Activated CD4-positive, alpha-beta T cell treated with anti-CD3 and anti-CD28 coated beads, Interleukin-2, amount 50 U/mL, for 1 hour (primary cell): Measurements from ENCODE around the gene KIF12.
"Not testable (repeated sequence)": the region's sequence is repeated elsewhere in the genome, so short reads cannot be mapped to it uniquely, and the experiment has no call there.

Experiments used
- DNase-seq: peaks from one replicate; pipeline ENCODE4 v3.0.0-alpha.2; 2020

Gene KIF12

GRCh38 chr9:114061292-114061691 lies 37.8 kb downstream of the KIF12 start:
- no peak for DNase-seq

GRCh38 chr9:114060711-114061110 lies 38.4 kb downstream of the KIF12 start:
- no peak for DNase-seq

- no peak for DNase-seq
Observed at GRCh38 chr9:114060070-114060469, 39.0 kb downstream of the KIF12 start.

- DNase-seq, result no peak
Observed at GRCh38 chr9:114059047-114059803, 39.9 kb downstream of the KIF12 start.

- DNase-seq, result no peak
Observed at GRCh38 chr9:114058688-114059046, 40.4 kb downstream of the KIF12 start.

GRCh38 chr9:114057161-114057885 lies 41.8 kb downstream of the KIF12 start:
- DNase-seq, result no peak

- no peak for DNase-seq
Observed at GRCh38 chr9:114056527-114056926, 42.6 kb downstream of the KIF12 start.

- DNase-seq, result no peak
Observed at GRCh38 chr9:114055894-114056293, 43.2 kb downstream of the KIF12 start.

GRCh38 chr9:114055061-114055460 lies 44.0 kb downstream of the KIF12 start:
- no peak for DNase-seq

- DNase-seq, result no peak
Observed at GRCh38 chr9:114054191-114054690, 44.9 kb downstream of the KIF12 start.

- DNase-seq, result no peak
Observed at GRCh38 chr9:114053246-114054005, 45.7 kb downstream of the KIF12 start.

- DNase-seq, result no peak
Observed at GRCh38 chr9:114051706-114052105, 47.4 kb downstream of the KIF12 start.

GRCh38 chr9:114051281-114051680 lies 47.8 kb downstream of the KIF12 start:
- no peak for DNase-seq

GRCh38 chr9:114050646-114051045 lies 48.4 kb downstream of the KIF12 start:
- no peak for DNase-seq

GRCh38 chr9:114050226-114050568 lies 48.9 kb downstream of the KIF12 start:
- DNase-seq, result no peak

- no peak for DNase-seq
Observed at GRCh38 chr9:114049441-114050225, 49.5 kb downstream of the KIF12 start.

GRCh38 chr9:114048533-114049415 lies 50.3 kb downstream of the KIF12 start:
- DNase-seq, result no peak

GRCh38 chr9:114047717-114048116 lies 51.4 kb downstream of the KIF12 start:
- DNase-seq, result no peak

GRCh38 chr9:114046875-114047274 lies 52.2 kb downstream of the KIF12 start:
- DNase-seq, result no peak

- no peak for DNase-seq
Observed at GRCh38 chr9:114046237-114046755, 52.8 kb downstream of the KIF12 start.

GRCh38 chr9:114043660-114044059 lies 55.4 kb downstream of the KIF12 start:
- not testable (repeated sequence) for DNase-seq
